Measurements from ENCODE around the gene SP9.

SP9 gene

GRCh38 chr2:174334781-174335251 lies at the start of gene SP9:
Gene SP9 (plus strand): TSS chr2:174334954. CDS start chr2:174335093, 139 bp downstream.
- DNase-seq (ENCODE audit: low spot score): no peak

- no peak for DNase-seq (ENCODE audit: low spot score)
These were observed 48.6 kb upstream of the SP9 start for GRCh38 chr2:174286172-174286571.

GRCh38 chr2:174292908-174293307 lies 41.8 kb upstream of the SP9 start:
- DNase-seq (ENCODE audit: low spot score): no peak

GRCh38 chr2:174300114-174300513 lies 34.6 kb upstream of the SP9 start:
- DNase-seq (ENCODE audit: low spot score): no peak

- no peak for DNase-seq (ENCODE audit: low spot score)
These were observed 22.0 kb upstream of the SP9 start for GRCh38 chr2:174312581-174313234.

GRCh38 chr2:174322149-174322548 lies 12.6 kb upstream of the SP9 start:
- DNase-seq (ENCODE audit: low spot score): no peak

GRCh38 chr2:174322746-174323145 lies 12.0 kb upstream of the SP9 start:
- DNase-seq (ENCODE audit: low spot score): no peak

DNA sequence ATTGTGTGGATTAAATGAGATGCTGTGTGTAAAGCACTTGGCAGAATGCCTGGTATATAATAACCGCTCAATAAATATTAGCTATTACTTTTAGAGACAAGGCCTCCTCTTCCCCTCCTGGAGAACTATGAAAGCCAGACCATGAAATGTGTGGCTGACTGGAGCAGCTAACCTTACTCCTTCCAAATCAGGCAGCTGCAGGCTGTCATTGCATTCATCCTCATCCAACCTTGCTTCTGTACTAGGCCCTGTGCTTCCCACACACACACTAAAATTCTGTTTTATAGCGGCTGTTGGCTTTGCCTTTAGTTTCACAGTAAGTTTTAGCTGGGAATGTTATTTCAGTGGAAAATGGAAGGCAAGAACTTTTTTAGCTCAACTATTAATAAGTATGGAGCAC lies 10.2 kb upstream of the SP9 start:
- no peak for DNase-seq (ENCODE audit: low spot score)

- no peak for DNase-seq (ENCODE audit: low spot score)
These were observed 9.2 kb upstream of the SP9 start for GRCh38 chr2:174325373-174326160.

- no peak for DNase-seq (ENCODE audit: low spot score)
These were observed 8.4 kb upstream of the SP9 start for GRCh38 chr2:174326161-174327020.

DNA sequence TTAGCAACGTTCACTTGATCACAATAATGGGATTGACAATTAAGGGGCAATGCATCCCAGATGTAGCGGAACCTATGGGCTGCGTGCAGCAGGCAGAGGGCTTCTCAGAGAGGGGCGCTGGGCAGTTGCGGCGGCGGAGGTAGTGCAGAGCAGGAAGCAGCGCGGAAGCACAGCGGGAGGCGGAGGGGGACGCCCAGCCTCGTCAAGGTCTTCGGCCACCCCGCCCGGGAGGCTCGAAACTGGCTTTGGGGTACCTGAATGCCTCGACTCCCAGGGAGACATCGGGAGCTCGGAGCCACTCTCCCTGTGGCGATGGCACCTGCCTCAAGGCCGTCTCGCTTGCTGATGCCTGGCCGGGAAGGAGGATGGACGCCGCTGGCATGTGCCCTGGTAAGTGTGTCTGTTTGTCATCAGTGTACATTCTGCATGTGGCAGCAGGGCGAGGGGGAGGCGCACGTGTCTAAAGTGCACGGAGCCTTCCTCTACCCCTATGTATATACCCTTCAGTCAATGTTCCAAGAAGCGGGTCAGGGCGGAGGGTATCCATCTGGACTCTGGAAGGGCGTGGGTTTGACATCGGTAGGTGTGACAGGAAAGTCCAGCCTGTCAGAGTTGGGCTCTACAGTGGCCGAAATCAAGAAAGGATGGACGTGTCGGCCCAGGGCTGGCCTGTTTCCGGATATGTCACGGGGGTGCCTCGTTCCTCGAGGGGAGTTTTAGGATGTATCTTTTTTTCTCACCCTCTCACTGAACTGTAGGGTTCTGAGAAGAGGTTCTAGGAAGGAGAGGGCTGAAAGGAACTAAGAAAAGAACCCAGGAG lies 7.5 kb upstream of the SP9 start:
- DNase-seq (ENCODE audit: low spot score): no peak

DNA sequence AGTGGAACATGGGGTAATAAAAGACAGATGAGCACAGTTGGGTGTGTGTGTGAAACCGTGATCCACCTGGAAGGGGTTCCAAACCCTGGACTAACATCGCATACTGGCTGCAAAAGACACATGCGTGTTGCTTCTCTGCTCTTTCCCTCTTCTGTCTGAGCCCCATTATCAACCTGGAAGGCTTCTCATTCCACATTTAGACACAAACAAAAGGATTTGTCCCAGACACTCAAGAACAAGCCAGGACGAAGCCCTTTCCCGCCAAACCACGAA lies 7.0 kb upstream of the SP9 start:
- no peak for DNase-seq (ENCODE audit: low spot score)

GRCh38 chr2:174328114-174328960 lies 6.4 kb upstream of the SP9 start:
- peak; percentile 37 for DNase-seq (ENCODE audit: low spot score)

- DNase-seq (ENCODE audit: low spot score): no peak
These were observed 5.6 kb upstream of the SP9 start for GRCh38 chr2:174328961-174329715.

- no peak for DNase-seq (ENCODE audit: low spot score)
These were observed 3.7 kb upstream of the SP9 start for GRCh38 chr2:174330945-174331594.

DNA sequence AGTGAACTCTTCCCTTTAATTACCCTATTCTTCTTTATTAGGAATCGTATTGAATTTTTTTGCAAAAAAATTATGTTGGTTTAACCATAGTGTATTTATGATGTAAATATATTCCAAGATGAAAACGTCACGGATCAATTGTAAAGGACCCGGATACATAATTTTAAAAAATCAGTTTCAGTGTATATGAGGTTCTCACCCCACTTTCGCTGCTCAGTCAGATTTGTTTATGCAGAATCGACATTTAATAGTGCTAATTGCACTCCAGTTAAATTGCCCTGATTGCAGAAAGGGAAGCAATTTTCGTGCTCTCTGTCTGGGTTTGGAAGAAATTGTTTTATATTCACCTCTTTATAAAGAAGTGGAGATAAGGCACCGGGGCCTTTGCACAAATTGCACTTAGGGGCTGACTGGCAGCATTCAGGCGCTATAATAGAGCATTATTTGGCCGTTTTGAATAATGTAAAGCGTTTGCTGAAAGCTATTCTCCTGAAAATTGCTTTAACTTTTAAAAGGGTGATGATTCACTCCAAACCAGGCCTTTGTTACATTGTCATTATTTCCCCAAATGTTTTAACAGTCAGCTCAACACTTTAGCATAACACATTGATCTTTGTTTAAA lies 3.0 kb upstream of the SP9 start:
- DNase-seq (ENCODE audit: low spot score): no peak

DNA sequence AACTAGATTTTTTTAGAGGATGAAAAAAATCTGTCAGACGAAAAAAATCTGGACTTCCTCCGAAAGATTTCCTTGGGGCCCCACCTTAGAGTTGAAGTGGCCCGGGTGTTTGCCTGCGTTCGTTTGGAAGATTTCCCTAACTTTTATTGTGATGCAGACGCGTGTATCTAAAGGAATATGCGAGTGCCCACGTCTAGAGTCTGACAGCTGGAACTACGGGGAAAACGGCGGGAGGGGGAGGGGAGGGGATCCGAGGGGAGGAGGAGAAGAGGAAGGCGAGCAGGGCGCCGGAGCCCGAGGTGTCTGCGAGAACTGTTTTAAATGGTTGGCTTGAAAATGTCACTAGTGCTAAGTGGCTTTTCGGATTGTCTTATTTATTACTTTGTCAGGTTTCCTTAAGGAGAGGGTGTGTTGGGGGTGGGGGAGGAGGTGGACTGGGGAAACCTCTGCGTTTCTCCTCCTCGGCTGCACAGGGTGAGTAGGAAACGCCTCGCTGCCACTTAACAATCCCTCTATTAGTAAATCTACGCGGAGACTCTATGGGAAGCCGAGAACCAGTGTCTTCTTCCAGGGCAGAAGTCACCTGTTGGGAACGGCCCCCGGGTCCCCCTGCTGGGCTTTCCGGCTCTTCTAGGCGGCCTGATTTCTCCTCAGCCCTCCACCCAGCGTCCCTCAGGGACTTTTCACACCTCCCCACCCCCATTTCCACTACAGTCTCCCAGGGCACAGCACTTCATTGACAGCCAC lies 2.4 kb upstream of the SP9 start:
- no peak for DNase-seq (ENCODE audit: low spot score)

DNA sequence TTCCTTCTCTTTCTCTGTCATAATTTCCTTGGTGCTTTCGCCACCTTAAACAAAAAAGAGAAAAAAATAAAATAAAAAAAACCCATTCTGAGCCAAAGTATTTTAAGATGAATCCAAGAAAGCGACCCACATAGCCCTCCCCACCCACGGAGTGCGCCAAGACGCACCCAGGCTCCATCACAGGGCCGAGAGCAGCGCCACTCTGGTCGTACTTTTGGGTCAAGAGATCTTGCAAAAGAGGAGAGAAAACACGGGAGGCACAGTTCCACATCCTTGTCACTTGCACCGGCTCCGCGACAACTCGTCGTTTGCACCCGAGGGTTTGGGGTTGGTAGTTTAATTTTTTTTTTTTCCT lies 1.8 kb upstream of the SP9 start:
- no peak for DNase-seq (ENCODE audit: low spot score)

Data from kidney tubule cell (primary cell).